Fibroblast of pulmonary artery (primary cell): Measurements from ENCODE around the gene FOXP1.
"Not testable (repeated sequence)": the region's sequence is repeated elsewhere in the genome, so short reads cannot be mapped to it uniquely, and the experiment has no call there.

Source experiments
- DNase-seq: peaks from one replicate; pipeline ENCODE4 v3.0.0-alpha.2; 2010; ENCODE audit warnings: low read depth
- H3K4me3 ChIP-seq: replicated peaks from 2 replicates; pipeline ENCODE4 v1.5.1; 2011; ENCODE audit warnings: low read depth, mild to moderate bottlenecking, control low read depth, low read length, moderate library complexity
- TF ChIP-seq, protein P1 (sequence below): IDR thresholded peaks from 2 replicates; pipeline ENCODE4 v1.5.1; 2011; ENCODE audit warnings: mild to moderate bottlenecking, control low read depth, low read length, inconsistent platforms; ENCODE audit errors: missing control alignments

The FOXP1 gene

GRCh38 chr3:71438904-71439303 is 144.6 kb downstream of the FOXP1 start:
- DNase-seq: no peak
- H3K4me3 ChIP-seq: no peak overlapping the region
- TF ChIP-seq, protein P1, sequence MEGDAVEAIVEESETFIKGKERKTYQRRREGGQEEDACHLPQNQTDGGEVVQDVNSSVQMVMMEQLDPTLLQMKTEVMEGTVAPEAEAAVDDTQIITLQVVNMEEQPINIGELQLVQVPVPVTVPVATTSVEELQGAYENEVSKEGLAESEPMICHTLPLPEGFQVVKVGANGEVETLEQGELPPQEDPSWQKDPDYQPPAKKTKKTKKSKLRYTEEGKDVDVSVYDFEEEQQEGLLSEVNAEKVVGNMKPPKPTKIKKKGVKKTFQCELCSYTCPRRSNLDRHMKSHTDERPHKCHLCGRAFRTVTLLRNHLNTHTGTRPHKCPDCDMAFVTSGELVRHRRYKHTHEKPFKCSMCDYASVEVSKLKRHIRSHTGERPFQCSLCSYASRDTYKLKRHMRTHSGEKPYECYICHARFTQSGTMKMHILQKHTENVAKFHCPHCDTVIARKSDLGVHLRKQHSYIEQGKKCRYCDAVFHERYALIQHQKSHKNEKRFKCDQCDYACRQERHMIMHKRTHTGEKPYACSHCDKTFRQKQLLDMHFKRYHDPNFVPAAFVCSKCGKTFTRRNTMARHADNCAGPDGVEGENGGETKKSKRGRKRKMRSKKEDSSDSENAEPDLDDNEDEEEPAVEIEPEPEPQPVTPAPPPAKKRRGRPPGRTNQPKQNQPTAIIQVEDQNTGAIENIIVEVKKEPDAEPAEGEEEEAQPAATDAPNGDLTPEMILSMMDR: no peak

GRCh38 chr3:71438071-71438685 is 145.3 kb downstream of the FOXP1 start:
- DNase-seq: no peak
- H3K4me3 ChIP-seq: no peak overlapping the region
- TF ChIP-seq, protein P1: no peak

DNA sequence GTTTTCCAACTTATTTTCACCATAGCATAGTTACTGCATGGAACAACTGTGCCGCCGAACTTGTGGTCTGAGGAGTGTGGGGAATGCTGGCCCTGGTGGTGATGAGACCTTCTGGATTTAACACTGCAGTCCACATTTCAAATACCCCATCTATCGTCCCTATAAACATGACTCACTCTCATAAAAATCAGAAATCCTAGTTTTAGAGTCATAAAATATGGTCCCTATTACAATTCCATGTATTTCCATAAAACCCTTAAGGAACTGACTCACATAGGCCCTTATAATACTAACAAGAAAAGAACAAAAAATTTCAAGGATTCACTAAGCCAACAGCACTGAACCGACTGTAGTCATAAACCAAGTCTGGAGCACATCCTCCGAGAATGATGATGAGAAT is 147.2 kb downstream of the FOXP1 start:
- TF ChIP-seq, protein P1: no peak
- DNase-seq: no peak
- no peak overlapping the region for H3K4me3 ChIP-seq

DNA sequence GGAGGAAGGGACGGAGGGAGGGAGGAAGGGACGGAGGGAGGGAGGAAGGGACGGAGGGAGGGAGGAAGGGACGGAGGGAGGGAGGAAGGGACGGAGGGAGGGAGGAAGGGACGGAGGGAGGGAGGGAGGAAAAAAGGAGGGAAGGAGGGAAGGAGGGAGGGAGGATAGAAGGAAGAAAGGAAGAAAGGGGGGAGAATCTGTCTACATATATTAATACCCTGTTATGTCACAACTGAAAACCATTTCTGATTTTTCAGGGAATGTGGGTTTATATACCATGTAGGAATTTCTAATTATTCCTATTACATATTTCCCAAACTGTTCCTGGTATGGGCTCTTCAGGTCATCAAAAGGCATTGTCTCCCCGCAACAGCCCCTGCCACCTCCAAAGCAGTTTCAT is 147.7 kb downstream of the FOXP1 start:
- DNase-seq, H3K4me3 ChIP-seq: not testable (repeated sequence)

GRCh38 chr3:71433631-71434030 is 149.9 kb downstream of the FOXP1 start:
- no peak for DNase-seq
- no peak overlapping the region for H3K4me3 ChIP-seq
- TF ChIP-seq, protein P1: no peak

DNA sequence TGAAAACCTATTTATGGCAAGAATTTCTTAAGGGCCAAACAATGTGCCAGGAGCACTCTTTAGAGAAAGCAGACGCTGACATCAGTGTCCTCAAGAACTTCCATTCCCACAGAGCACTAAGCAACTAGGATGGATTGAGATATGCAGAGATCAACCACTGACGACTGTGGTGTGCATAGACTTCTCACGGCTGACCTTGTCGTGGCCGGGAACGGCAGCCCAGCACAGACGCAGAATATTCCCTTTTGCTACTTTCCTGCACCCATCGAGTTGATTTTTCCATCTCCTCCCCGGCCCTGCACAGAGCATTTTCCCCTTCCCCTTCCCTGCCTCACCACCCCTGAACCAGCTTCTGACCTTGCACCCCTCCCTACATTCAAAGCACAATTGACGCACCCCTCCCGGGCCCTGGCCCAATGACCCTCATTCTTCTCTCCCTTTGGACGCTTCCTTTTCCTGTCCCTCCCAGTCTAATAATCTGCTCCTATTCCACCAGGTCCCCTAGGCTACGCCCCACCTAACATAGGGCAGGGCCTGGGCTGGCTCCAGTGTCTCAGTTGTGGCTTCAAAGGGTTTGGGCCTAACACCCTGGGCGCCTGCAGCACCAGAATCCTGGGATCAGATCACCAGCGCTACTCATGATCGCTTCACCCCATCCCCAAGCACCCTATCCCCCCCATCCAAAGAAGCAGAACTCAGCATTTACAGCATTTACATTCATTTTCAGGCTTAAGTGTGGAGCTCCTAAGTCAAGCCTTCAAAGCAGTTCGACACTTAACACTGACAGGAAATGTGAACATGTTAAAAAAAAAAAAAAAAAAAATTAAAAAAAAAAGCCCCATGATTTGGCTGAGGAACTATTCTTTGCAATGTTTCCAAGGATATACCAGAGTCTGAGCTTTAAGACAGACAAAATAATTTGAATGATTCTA is 151.2 kb downstream of the FOXP1 start:
- TF ChIP-seq, protein P1: no peak
- no peak for DNase-seq
- H3K4me3 ChIP-seq: no peak overlapping the region

GRCh38 chr3:71430941-71431552 is 152.5 kb downstream of the FOXP1 start:
- DNase-seq: no peak

More at GRCh38 chr3:71430941-71431552, 152.5 kb downstream of the FOXP1 start:
- H3K4me3 ChIP-seq: no peak overlapping the region
- TF ChIP-seq, protein P1: no peak
